ENCODE measurements around the gene PODXL. TPM values are rescaled to one million over a fixed set of nuclear protein-coding genes. Genes with fewer than 3 reads are reported as not detected.

The PODXL gene
- total RNA-seq, 1 experiment from 2014 or later, result 727 TPM

- H4K91ac ChIP-seq (ENCODE audit: insufficient read length, low read depth, low read length), result no peak overlapping the region
- no peaks in the 10 kb centered on the region for H3K27me3 ChIP-seq (ENCODE audit: insufficient read depth, low read length)
- peaks cover 3 to 6% of the 10 kb centered on the region in 2 experiments; a peak in 4 of 5 replicates for H3K9me3 Mint-ChIP-seq
- H3K4me3 Mint-ChIP-seq, result peak overlapping the region; percentile 69 to 89
- no peak overlapping the region for H3K23ac ChIP-seq (ENCODE audit: insufficient read length, low read depth, low read length)
- H2BK120ac ChIP-seq (ENCODE audit: low read depth, low read length, poor library complexity, severe bottlenecking), result no peak overlapping the region
- H3K56ac ChIP-seq (ENCODE audit: insufficient read length, low read depth, low read length), result no peak overlapping the region
- peaks cover 2% of the 10 kb centered on the region; the same call in 1 of the 2 replicates for H3K27me3 Mint-ChIP-seq (ENCODE audit: low read depth)
- peak; percentile 85 for DNase-seq
- peak overlapping the region; percentile 36 for H3K9ac ChIP-seq (ENCODE audit: extremely low read depth, insufficient read length, low read length)
- peak overlapping the region; percentile 67 for H3K4me2 ChIP-seq (ENCODE audit: insufficient read depth, insufficient read length, low read length)
- H3K79me2 ChIP-seq (ENCODE audit: insufficient read depth, low read length), result peaks cover 35% of the 10 kb centered on the region
- H3K18ac ChIP-seq (ENCODE audit: insufficient read length, low read depth, low read length), result no peak overlapping the region
- no peak overlapping the region; the same call in 1 of the 2 replicates for H3K4ac ChIP-seq (ENCODE audit: low read depth, low read length)
- no peak overlapping the region for H4K8ac ChIP-seq (replicated peaks; ENCODE audit: insufficient read length, low read depth, low read length)
- H2AFZ ChIP-seq (ENCODE audit: low read length), result no peak overlapping the region
- peaks cover 5% of the 10 kb centered on the region for H4K20me1 ChIP-seq (ENCODE audit: control insufficient read depth, insufficient read depth, insufficient read length)
- H2BK12ac ChIP-seq (ENCODE audit: insufficient read length, low read depth, low read length), result no peak overlapping the region
- no CpG with 5 or more reads among the region's 32 CpGs for WGBS (ENCODE audit: extremely low coverage, insufficient read length, low lambda C conversion rate)
- H4K5ac ChIP-seq (ENCODE audit: insufficient read length, low read depth, low read length), result no peak overlapping the region
- no peak overlapping the region for H2BK5ac ChIP-seq (ENCODE audit: insufficient read length, low read length)
- H3K4me1 Mint-ChIP-seq, result peaks cover 40 to 42% of the 10 kb centered on the region in 2 experiments
- no peaks in the 10 kb centered on the region for H3K79me1 ChIP-seq (ENCODE audit: insufficient read depth, low read depth, low read length, poor library complexity, severe bottlenecking)
- peaks cover 31% of the 10 kb centered on the region for H3K23me2 ChIP-seq (ENCODE audit: insufficient read length, low read depth, low read length, poor library complexity, severe bottlenecking)
- H3K27ac Mint-ChIP-seq, result peak overlapping the region; percentile 95 to 97 (median 97)
- H2BK20ac ChIP-seq (ENCODE audit: low read depth, low read length, poor library complexity, severe bottlenecking), result no peak overlapping the region
- H3T11ph ChIP-seq (ENCODE audit: low read length), result no peak overlapping the region
- H3K4me1 ChIP-seq (ENCODE audit: insufficient read depth, low read length), result peaks cover 5% of the 10 kb centered on the region; the same call in 1 of the 2 replicates
- H3K9me3 ChIP-seq (ENCODE audit: control insufficient read depth, low read depth, low read length), result no peaks in the 10 kb centered on the region
- no peak overlapping the region for H2AK5ac ChIP-seq (ENCODE audit: insufficient read length, low read length)
- H3K36me3 Mint-ChIP-seq (ENCODE audit: insufficient read depth in 1 of 3, low read depth in 3 of 3), result peaks cover 31% of the 10 kb centered on the region in 3 experiments
- peak overlapping the region; percentile 49 for H3K27ac ChIP-seq (ENCODE audit: insufficient read length, low read depth, low read length)
- no peak for TF ChIP-seq CTCF (conservative IDR thresholded peaks at IDR 0.05)
- H3K14ac ChIP-seq (ENCODE audit: insufficient read depth, low read length), result peak overlapping the region; percentile 11
- no peak overlapping the region for H2BK15ac ChIP-seq (ENCODE audit: low read depth, low read length)
Observed at GRCh38 chr7:131557652-131558385, 1.4 kb upstream of the PODXL start.
